UCSD-AML1 (cell line): ENCODE measurements around the gene FLNB.
"Not testable (repeated sequence)": the region's sequence is repeated elsewhere in the genome, so short reads cannot be mapped to it uniquely, and the experiment has no call there.

Source experiments
- DNase-seq: peaks from one replicate; lab custom pipeline; 2025; ENCODE audit not compliant: unreplicated experiment; lab: John Stamatoyannopoulos, UW

Gene FLNB

GRCh38 chr3:57978316-57978715 is 29.9 kb upstream of the FLNB start:
- no peak for DNase-seq

GRCh38 chr3:57980416-57980815 is 27.8 kb upstream of the FLNB start:
- no peak for DNase-seq

- no peak for DNase-seq
These were observed 26.6 kb upstream of the FLNB start for GRCh38 chr3:57981483-57982087.

GRCh38 chr3:57982561-57983243 is 25.5 kb upstream of the FLNB start:
- no peak for DNase-seq

DNA sequence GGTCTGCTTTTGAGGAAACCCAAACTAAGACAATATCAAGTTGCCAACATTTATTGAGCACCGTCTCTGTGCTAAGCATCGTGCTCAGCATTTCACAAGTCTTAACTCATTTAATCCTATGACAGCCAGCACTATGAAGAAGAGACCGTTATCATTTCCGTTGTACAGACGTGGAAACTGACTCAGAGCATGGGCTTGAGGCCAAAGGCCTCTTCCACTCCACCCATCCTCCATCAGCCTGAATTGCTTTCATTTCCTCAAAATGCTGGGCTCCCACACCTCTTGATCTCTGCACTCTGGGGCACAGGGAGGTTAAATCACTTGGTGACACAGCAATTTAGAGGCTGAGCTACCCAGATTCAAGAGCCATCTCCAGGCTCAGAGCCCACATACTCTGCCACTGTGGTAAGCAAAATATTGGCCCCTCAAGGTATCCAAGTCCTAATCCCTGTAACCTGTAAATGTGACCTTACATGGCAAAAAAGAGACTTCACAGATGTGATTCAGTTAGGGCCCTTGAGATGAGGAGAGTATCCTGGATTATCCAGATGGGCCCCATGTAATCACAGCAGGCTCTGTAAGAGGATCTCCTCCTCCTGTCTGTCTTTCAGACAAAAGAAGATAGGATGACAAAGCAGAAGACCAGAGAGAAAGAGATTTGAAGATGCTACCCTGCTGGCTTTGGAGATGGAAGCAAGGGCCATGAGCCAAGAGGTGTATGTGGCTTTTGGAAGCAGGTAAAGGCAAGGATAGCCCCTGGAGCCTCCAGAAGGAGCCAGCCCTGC is 24.3 kb upstream of the FLNB start:
- DNase-seq: peak; percentile 21

DNA sequence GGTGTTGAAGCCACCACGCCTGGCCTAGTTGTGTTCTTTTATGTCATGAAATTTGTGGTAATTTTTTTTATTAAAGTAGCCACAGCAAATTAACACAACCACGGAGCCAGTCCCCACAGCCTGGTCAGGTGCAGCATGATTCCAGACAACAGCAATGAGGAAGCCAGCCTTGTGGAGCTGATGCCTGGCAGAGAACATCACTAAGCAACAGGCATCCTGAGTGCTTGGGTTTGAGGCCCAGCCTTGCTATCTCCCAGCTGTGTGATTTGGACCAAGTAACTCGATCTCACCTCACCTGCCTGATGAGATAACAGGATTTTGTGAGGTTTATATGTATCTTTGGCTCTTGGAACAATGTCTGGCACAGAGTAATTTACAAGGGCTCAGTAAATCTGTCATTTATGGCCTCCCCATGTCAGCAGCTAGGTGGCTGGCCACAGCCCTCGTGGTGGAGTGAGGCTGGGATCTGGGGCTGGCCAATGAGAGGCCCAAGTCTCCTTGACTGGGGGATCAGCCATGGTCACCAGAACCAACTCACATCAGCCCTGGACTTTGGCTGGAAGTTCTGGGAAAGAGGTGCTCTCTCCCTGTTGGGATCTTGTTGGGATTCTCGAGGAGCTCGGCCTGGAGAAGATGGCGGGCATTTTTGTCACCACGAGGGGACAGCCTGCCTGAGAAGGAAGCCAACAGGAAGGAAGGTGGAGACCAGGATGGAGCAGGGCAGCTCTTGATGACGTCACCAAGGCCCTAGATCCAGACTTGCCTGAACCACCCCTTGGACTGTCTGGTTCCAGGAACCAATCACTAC is 22.8 kb upstream of the FLNB start:
- DNase-seq: no peak

- DNase-seq: no peak
These were observed 22.3 kb upstream of the FLNB start for GRCh38 chr3:57985984-57986246.

DNA sequence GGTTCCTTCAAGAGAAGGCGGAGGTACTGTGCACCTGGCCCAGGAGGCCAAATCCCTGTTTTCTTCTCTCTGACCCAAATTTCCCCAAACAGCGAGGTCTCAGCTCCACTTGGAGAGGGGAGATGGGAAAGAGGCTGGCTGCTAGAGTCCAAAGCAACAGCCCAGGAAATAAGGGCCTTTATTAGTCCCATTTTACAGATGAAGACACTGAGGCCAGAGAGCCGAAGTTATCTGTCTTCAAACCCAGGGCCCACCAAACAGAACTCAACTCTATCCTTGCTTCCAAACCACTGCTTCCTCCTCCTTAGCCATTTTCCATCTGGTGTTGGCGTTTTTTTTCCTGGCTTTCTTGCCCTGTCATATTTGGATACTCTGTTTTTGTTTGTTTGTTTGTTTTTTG is 22.0 kb upstream of the FLNB start:
- no peak for DNase-seq

GRCh38 chr3:57989198-57989597 is 19.0 kb upstream of the FLNB start:
- DNase-seq: not testable (repeated sequence)

DNA sequence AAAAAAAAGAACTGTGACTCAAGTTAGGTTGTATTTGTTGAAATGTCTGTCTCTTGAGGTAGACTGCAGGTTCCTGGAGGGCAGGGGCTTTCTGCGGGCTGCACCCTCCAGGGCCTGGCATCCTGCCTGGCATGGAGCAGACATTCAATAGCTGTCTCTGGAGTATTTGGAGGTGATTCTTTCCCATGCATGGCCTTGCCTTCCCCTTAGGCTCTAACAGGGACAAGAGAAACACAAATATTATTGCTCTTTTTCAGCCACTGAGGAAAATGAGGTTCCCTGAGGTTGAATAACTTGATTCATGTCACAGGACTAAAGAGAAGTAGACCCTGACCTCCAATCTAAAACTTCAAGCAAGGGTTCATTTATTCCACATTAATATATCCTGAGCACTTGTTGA is 18.6 kb upstream of the FLNB start:
- DNase-seq: no peak

DNA sequence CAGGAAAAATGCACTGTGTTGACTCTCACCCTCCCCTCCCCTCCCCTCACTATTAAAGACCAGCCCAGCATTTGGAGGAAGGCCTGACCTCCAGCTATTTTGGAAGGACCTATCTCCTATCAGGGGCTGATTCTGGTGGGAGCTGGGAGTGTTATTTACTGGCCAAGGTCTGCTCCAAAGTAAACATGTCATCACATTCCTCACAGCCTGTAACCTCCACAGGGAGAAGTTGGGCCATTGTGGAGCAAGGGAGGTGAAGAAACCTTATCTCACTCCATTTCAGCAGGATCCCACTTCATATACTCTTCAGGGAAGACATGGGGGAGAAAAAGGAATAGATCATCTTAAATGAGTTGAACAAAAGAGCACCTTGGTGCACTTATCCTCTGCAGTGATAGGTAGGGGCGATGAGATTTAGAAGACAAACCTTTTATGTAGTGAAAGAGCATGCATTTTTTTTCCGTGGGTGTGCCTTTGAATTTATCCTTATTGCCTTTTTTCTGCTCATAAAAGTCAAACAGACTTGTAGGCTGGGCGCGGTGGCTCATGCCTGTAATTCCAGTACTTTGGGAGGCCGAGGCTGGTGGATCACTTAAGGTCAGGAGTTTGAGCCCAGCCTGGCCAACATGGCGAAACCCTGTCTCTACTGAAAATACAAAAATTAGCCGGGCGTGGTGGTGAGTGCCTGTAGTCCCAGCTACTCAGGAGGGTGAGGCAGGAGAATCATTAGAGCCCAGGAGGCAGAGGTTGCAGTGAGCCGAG is 15.6 kb upstream of the FLNB start:
- no peak for DNase-seq

GRCh38 chr3:57998366-57999283 is 9.6 kb upstream of the FLNB start:
- DNase-seq: no peak

GRCh38 chr3:57999417-58000115 is 8.7 kb upstream of the FLNB start:
- no peak for DNase-seq

DNA sequence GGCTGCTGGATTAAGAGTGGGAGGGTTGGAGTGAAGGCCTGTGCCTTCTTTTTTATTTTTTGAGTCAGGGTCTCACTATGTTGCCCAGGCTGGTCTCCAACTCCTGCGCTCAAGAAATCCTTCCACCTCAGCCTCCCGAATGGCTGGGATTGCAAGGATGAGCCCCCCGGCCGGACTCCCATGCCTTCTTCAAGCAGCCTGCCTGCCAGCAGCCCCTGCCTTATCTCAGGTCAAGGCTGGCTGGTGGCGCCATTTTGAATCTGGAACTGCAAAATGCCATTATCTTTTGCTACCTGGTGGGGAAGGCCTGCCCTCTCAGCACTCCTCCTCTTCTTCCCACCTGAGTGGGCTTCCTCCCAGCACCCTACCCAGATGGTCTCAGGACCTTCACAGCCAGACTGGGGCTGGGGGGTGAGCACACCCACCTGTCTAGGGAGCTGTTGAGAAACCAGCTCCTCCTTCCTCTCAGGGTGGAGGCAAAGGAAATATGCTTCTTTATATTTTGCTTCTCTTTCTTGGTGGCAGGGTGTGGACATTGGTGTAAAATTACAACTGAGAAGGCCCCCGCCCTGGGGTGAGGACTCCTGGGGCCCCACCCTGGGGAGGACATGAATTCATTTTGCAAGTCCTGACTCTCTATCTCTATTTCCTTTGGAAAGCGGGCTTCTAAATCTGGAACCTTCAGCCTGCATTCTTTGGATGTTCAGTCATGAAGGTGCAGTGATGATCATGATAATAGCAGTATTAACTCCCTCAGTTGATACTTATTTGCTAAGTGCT is 7.7 kb upstream of the FLNB start:
- DNase-seq: no peak

DNA sequence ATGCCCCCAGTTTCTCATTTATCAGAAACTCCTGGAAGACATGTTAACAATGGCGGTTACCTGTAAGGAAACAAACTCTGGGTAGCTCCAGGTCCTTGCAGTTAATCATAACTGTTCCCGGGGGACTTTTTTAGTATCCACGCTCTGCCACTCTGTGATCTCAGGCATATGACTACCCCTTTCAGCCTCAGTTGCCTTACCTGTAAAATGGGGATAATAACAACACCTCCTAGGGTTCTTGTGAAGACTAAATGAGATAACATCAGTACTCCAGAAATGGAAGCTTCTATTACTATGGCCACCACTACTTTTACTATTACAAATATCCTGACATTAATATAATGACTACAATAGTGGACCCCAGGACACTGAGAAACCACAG is 7.1 kb upstream of the FLNB start:
- no peak for DNase-seq

GRCh38 chr3:58001979-58002378 is 6.2 kb upstream of the FLNB start:
- no peak for DNase-seq

DNA sequence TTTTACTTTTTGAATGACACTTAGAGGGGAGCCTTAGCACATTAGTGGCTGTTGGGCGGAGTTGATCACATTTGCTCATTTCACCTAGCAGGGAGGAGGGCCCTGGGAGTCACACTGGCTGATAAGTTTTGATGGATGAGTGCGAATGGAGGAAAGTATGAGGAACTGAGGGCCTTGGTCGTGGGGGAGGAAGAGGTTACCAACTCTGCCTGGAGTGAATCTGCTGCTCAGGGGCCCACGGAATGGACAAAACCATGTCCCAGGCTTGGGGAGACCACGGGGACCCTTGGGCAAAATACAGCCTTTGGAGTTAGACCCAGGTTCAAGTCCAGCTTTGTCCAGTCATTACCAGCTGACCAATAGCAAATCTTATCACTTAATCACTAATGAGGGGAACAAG is 5.1 kb upstream of the FLNB start:
- no peak for DNase-seq

DNA sequence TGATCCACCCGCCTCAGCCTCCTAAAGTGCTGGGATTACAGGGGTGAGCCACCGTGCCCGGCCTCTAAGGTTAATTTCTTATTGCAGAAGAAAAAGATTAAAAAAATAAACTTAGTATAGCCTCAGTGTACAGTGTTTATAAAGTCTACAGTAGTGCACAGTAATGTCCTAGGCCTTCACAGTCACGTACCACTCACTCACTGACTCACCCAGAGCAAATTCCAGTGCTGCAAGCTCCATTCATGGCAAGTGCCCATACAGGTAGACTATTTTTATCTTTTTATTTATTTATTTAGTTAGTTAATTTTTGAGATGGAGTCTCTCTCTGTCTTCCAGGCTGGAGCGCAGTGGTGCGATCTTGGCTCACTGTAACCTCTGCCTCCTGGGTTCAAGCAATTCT is 3.2 kb upstream of the FLNB start:
- no peak for DNase-seq

GRCh38 chr3:58005669-58006068 is 2.6 kb upstream of the FLNB start:
- DNase-seq: no peak
